Amygdala (tissue), 56 donors: ENCODE measurements around the gene LRRN1.
"Not testable (repeated sequence)": the region's sequence is repeated elsewhere in the genome, so short reads cannot be mapped to it uniquely, and the experiment has no call there.

Experiments
- DNase-seq, 56 donors: peaks; one replicate each; lab custom pipeline; 2025; lab: John Stamatoyannopoulos, UW

Gene LRRN1

DNA sequence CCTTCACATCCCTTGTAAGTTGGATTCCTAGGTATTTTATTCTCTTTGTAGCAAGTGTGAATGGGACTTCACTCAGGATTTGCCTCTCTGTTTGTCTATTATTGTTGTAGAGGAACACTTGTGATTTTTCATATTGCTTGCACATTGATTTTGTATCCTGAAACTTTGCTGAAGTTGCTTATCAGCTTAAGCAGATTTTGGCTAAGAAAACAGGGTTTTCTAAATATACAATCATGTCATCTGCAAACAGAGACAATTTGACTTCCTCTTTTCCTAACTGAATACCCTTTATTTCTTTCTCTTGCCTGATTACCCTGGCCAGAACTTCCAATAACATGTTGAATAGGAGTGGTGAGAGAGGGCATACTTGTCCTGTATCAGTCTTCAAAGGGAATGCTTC is 88.1 kb downstream of the LRRN1 start:
- DNase-seq = not testable (repeated sequence)

DNA sequence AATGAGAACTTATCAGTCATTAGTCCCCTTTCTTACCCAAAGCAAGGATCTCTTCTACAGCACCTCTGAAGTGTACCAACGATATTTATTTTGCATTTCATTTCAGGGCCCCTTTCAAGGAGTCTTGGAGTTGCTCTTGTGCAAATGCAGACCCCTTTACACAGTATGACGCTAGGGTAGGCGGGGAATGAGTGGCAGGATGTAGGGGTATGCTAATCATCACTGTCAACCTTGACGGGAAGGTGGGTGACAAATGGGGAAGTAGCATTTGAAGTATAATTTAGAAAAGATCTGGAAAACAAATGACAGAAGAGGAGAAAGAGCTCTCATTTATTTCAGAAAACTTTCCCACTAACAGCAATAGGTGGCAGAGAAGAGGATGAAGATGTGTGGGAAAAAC is 94.4 kb downstream of the LRRN1 start:
- no peak for DNase-seq
